GM21786 (cell line): ENCODE results near the gene TOLLIP.
"Not testable (repeated sequence)": the region's sequence is repeated elsewhere in the genome, so short reads cannot be mapped to it uniquely, and the experiment has no call there.

Source experiments
- ATAC-seq: cut with Tn5 transposase; IDR thresholded peaks from one replicate; pipeline ENCODE4 v1.9.1; 2021; ENCODE audit not compliant: unreplicated experiment

Gene TOLLIP

DNA sequence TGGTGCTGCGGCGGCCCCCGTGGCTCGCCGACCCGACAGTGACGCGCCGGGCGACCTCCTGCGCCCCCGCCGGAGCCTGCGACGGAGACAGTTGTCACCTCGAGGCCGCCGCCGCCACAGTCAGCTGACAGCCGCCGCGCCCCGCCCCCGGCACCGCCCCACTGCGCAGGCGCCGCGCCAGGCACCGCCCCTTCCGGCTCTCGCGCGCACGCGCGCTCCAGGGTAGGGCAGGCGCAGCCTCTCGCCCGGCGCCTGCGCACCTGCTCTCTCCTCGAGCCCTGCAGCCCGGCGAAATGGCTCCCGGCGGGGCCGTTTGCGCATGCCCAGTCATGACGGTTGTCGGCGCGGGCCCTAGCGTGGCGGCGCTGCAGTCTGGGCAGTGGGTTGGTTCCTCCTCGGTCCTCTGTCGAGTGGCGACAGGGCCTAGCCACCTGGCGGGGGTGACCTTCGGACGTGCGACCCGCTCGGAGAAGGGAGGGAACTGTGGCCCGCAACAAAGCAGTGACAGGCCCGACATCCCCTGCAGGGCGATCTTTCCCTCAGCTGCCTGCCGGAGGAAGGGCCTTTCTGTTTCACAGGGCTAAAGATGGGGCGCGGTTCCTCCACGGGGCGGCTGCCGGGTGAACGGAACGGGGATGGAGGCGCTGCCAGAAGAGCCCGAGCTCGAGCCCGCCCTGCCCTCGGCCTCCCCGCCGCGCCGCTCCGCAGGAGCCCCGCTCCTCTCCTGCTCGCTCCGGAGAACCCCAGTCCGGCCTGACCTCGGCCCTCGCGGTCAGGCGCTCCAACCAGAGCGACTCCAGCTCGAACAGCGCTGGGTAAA, at the start of gene TOLLIP:
Gene TOLLIP, minus strand, starts transcription at position 135 of the 820 bp plus-strand sequence. Its CDS starts 134 bp downstream, at position 1.
- peak; percentile 69 for ATAC-seq

GRCh38 chr11:1358931-1359330, 49.5 kb upstream of the TOLLIP start:
- ATAC-seq = not testable (repeated sequence)

DNA sequence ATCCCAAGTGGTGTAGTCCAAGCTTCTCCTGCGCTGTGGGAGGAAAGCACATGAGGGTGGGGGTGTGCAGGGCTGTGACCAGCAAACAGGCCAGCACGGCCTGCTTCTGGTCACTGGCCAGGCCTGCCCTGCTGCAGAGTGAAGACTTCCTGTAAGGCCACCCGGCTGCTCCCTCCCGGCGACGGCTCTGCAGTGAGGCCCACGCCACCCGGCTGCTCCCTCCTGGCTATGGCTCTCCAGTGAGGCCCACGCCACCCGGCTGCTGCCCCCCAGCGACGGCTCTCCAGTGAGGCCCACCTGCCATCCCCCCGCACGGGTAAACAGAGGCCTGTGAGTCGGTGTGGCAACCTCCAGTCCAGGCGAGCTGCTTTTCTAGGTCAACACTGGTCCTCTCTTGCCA, 48.9 kb upstream of the TOLLIP start:
- no peak for ATAC-seq

- no peak for ATAC-seq
Measured at GRCh38 chr11:1356478-1356960, 47.1 kb upstream of the TOLLIP start.

DNA sequence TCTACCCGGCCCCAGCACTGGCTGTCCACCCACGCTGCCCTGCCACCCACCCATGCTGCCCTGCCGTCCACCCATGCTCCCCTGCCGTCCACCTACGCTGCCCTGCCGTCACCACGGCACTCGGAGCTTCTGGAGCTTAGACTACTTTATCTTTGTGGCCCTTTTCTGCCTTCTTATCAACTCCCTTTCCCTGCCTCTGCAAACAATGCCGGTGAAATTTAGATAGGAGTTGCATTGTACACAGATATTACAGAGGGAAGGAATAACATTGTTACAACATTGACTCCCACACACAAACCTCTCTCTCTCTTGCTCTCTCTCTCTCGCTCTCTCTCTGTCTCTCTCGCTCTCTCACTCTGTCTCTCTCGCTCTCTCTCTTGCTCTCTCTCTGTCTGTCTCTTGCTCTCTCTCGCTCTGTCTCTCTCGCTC, 46.6 kb upstream of the TOLLIP start:
- no peak for ATAC-seq

- no peak for ATAC-seq
Measured at GRCh38 chr11:1354125-1354938, 44.9 kb upstream of the TOLLIP start.

- ATAC-seq = no peak
Measured at GRCh38 chr11:1353383-1354124, 44.1 kb upstream of the TOLLIP start.

GRCh38 chr11:1352696-1353382, 43.4 kb upstream of the TOLLIP start:
- ATAC-seq = no peak

DNA sequence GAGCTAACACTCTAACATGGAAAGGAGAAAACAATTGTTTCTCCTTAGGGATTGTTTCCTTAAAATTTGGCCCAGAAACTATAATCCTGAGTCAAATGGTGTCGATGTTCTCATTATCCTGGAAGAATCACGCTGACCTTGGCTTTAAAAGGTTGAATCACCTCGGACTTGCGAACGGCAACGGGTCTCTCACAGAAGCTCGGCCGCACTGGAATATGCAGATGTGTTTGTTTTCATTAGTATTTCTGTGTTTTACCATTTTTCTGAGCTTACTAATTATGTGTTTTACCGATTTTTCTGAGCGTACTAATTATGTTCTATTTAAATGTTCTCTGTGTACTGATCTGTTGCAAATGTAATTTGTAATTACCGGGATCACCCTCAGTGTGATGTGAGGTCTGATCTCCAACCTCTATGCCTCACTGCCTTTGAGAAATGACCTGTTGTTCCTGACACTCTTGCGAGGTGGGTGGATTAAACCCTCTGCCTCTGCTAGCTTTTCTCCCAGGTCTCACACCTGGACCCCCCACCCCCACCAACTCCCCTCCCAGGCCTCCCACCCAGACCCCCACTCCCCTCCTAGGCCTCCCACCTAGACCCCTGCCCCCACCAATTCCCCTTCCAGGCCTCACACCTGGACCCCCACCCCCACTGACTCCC, 42.0 kb upstream of the TOLLIP start:
- no peak for ATAC-seq

- no peak for ATAC-seq
Measured at GRCh38 chr11:1350086-1350725, 40.8 kb upstream of the TOLLIP start.

- ATAC-seq = no peak
Measured at GRCh38 chr11:1349327-1350041, 40.1 kb upstream of the TOLLIP start.

GRCh38 chr11:1348796-1349326, 39.4 kb upstream of the TOLLIP start:
- ATAC-seq = no peak

DNA sequence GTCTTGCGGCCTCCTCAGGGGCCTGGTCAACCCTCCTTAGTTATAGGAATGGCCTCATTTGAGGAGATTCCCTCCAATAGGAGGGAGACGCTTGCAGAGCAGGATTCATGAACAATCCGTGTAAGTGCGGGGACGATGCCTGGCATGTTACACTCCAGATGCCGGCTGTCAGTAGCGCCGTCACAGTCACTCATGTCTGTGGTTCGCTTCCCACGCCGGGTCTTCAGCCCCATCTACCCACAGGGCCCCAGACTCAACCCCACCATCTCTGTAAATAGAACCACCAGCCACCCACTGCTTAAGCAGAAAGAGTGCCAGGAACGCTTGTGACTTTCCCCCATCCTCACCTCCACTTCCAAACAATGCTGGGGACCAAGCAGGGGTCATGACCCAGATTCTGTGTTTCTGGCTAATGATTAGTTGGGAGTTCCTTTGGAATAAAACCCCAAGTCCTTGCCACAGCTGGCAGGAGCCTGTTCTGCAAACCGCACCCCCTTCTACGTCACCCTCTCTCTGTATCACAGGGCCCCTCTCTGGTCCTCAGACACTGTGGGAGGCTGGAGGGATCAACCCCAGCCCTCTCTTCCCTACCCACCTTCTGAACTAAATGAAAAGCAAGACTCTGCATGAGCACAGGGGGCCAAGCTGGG, 38.8 kb upstream of the TOLLIP start:
- ATAC-seq = no peak

DNA sequence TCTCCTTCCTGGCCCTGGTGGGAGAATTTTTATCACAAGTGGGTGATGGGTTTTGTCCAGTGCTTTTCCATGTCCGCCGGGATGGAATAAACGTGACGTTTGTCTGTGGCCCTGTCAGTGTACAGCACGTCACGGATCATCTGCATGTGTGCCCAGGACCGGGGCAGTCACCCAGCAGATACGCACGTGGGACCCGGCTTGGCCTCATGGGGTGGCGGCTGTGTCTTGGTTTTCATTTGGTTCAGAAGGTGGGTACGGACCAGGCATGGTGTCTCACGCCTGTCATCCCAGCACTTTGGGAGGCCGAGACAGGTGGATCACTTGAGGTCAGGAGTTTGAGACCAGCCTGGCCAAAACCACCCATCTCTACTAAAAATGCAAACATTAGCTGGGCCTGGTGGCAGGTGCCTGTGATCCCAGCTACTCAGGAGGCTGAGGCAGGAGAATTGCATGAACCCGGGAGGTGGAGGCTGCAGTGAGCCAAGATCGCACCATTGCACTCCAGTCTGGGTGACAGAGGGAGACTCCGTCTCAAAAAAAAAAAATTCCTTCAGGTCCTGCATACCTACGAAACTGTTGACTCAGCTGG, 38.1 kb upstream of the TOLLIP start:
- ATAC-seq = not testable (repeated sequence)

GRCh38 chr11:1346669-1347390, 37.4 kb upstream of the TOLLIP start:
- ATAC-seq = no peak

- no peak for ATAC-seq
Measured at GRCh38 chr11:1345737-1346513, 36.5 kb upstream of the TOLLIP start.
